GM12872 (cell line): ENCODE measurements around the gene AMFR.

Experiments
- TF ChIP-seq, protein P1 (sequence below): IDR thresholded peaks from 3 replicates; pipeline ENCODE4 v1.5.1; 2011; ENCODE audit warnings: low read depth, mild to moderate bottlenecking, low read length, moderate library complexity; ENCODE audit not compliant: insufficient read depth

Gene AMFR

DNA sequence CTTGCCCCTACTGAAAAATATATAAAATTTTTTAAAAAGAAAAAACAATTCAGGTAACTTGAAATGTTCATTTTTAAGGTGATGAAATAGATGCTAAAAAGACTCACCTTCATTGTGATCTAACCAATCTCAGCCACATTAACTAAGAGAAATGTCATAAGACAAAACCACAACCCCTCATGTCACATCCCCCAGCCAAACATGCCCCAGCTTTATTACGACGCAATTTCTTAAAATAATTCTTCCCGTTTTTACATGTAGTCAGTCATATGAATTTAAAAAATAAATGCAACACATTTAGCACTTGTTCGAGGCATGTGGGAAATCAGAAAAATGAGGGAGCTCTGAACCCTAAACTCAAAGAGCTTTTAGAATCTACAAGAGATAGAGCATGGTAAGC lies 9.5 kb downstream of the AMFR start:
- TF ChIP-seq, protein P1, sequence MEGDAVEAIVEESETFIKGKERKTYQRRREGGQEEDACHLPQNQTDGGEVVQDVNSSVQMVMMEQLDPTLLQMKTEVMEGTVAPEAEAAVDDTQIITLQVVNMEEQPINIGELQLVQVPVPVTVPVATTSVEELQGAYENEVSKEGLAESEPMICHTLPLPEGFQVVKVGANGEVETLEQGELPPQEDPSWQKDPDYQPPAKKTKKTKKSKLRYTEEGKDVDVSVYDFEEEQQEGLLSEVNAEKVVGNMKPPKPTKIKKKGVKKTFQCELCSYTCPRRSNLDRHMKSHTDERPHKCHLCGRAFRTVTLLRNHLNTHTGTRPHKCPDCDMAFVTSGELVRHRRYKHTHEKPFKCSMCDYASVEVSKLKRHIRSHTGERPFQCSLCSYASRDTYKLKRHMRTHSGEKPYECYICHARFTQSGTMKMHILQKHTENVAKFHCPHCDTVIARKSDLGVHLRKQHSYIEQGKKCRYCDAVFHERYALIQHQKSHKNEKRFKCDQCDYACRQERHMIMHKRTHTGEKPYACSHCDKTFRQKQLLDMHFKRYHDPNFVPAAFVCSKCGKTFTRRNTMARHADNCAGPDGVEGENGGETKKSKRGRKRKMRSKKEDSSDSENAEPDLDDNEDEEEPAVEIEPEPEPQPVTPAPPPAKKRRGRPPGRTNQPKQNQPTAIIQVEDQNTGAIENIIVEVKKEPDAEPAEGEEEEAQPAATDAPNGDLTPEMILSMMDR: no peak

DNA sequence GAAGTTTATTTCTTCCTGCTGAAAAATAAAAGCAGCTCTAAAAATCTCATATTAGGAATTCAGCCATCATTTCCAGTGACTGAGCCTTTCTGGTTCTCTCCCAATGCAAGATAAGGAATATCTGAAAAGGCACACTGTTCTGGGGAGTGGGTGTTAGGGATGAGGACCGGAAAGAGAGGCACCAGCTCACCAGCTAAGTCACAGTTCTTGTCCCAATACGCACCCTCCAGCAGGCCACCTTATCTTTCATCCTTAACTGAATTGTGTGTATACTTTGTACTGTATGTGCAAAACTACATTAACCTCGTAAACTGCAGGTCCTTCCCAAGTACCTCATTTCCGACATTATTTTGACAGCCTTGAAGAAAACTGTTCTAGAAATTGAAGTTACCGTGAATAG lies 11.0 kb downstream of the AMFR start:
- TF ChIP-seq, protein P1: no peak

DNA sequence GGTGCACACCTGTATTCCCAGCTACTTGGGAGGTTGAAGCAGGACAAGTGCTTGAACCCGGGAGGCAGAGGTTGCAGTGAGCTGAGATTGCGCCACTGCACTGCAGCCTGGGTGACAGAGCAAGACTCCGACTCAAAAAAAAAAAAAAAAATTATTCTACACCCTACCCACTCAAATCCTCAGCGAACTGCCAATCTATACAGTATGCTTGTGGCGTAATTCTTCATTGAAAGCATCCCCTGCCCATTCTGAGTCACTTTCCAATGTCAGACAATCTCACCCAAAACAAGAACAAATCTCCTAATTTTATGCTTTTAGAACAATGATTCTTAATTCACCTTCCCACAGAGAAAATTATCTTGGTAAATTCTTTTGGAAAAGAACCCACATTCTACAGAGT lies 12.0 kb downstream of the AMFR start:
- TF ChIP-seq, protein P1: no peak

DNA sequence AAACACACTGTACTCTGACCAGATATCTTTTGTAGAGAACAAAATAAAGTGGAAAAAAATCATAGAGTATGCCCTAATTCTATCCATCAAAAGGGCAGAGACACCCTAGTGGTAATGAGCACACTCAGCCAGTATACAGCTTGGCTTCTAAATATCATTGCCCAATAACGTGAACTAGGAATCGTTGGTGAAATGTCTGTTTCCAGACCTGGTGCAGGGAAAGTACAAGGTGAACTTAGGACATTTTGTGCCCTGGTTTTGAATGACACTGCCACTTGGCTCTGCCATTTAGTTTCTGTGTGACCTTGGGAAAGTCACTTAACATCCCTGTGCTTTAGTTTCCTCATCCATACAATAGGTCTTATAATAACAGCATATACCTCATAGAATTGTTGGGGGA lies 13.7 kb downstream of the AMFR start:
- TF ChIP-seq, protein P1: no peak

DNA sequence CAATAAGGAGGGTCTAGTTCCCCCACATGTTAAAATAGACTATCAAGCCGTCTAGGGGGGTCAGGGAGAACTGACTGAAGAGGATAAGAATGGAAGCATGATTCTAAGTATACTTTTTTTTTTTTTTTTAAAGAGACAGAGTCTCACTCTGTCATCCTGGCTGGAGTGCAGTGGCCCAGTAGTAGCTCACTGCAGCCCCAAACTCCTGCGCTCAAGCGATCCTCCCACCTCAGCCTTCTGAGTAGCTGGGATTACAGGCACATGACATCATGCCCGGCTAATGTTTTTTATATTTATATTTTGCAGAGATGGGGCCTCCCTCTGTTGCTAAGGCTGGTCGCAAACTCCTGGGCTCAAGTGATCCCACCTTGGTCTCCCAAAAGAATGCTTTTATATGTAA lies 14.2 kb downstream of the AMFR start:
- TF ChIP-seq, protein P1: no peak

DNA sequence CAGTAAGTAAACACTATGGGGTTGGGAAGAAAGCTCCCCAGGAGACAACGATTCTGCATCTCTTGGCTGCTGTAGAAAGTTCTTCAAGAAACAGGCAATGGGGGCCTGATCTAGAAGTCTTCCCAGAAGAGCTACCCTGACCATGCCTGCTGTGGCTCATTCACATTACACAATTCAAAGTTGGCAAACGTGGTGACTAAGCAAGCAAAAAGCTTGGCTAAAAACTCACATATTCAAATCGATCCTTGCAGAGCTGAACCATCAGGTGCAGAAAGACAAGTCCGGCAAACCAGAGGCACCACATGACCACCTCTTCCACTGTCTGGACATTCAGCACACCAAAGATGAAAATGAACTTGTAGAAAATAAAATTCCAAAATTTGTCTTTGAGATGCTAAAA lies 16.1 kb downstream of the AMFR start:
- TF ChIP-seq, protein P1: no peak

DNA sequence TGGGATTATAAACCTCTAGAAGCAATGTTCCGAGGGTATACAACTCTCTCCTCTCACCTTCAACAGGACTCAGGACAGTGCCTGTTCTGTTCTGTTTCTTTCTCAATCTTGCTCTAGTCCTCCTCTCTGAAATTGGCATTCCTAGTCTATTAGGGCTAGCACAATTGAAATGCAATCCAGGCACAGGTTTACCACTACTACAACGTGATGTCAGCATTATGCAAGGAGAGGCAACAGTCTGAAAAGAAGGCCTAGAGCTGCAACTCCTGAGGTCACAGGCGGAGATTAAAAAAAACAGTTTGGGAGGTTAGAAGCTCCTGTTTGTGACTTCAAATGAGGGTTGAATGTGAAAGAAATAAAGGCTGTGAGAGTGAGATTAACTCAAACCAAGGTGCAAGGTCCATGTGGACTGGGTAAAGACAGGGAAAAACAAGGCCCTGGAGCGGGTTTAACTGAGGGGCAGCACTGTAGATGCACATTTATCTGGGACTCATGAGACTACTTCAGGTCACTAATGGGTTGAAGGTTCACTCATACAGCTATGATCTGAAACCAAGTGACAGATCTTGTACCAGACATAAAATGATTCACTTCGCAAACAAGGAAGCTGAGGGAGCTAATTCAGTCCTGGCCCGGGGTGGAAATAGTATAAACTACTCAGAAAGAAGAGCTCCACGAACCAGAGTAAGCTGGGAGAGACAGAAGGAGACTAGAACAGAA lies 16.8 kb downstream of the AMFR start:
- TF ChIP-seq, protein P1: no peak
